H9 (cell line): ENCODE measurements around the gene RCHY1. TPM values are rescaled to one million over a fixed set of nuclear protein-coding genes. Genes with fewer than 3 reads are reported as not detected.

Experiments
- DNase-seq: peaks from one replicate; pipeline ENCODE4 v3.0.0-alpha.2; 2017
- H2AFZ ChIP-seq: one replicate; pipeline ENCODE4 v1.6.1; 2013; ENCODE audit warnings: mild to moderate bottlenecking, low read length, control low read depth, moderate library complexity
- H2AK5ac ChIP-seq: 2 replicates; pipeline ENCODE4 v1.6.1; 2013; ENCODE audit warnings: low read length, control low read depth, mixed read lengths; ENCODE audit not compliant: insufficient read length
- H2BK120ac ChIP-seq: one replicate; pipeline ENCODE4 v1.6.1; 2013; ENCODE audit warnings: low read depth, mild to moderate bottlenecking, low read length, control low read depth, inconsistent platforms; ENCODE audit not compliant: poor library complexity, severe bottlenecking
- H2BK12ac ChIP-seq: 2 replicates; pipeline ENCODE4 v1.6.1; 2013; ENCODE audit warnings: low read length, control low read depth, mixed read lengths, low read depth; ENCODE audit not compliant: insufficient read length
- H2BK15ac ChIP-seq: 2 replicates; pipeline ENCODE4 v1.6.1; 2013; ENCODE audit warnings: low read depth, low read length, control low read depth
- H2BK20ac ChIP-seq: one replicate; pipeline ENCODE4 v1.6.1; 2013; ENCODE audit warnings: low read depth, mild to moderate bottlenecking, low read length, control low read depth, inconsistent platforms; ENCODE audit not compliant: poor library complexity, severe bottlenecking
- H2BK5ac ChIP-seq: 2 replicates; pipeline ENCODE4 v1.6.1; 2013; ENCODE audit warnings: low read length, control low read depth, mixed read lengths; ENCODE audit not compliant: insufficient read length
- H3K14ac ChIP-seq: 2 replicates; pipeline ENCODE4 v1.6.1; 2013; ENCODE audit warnings: low read length, control low read depth; ENCODE audit not compliant: insufficient read depth
- H3K18ac ChIP-seq: 2 replicates; pipeline ENCODE4 v1.6.1; 2013; ENCODE audit warnings: low read depth, mild to moderate bottlenecking, mixed read lengths, low read length, control low read depth; ENCODE audit not compliant: insufficient read length
- H3K23ac ChIP-seq: 2 replicates; pipeline ENCODE4 v1.6.1; 2013; ENCODE audit warnings: low read length, control low read depth, mixed read lengths, low read depth; ENCODE audit not compliant: insufficient read length
- H3K23me2 ChIP-seq: 2 replicates; pipeline ENCODE4 v1.6.1; 2013; ENCODE audit warnings: low read depth, mild to moderate bottlenecking, mixed read lengths, low read length, control low read depth; ENCODE audit not compliant: insufficient read length, poor library complexity, severe bottlenecking
- H3K27ac ChIP-seq: 2 replicates; pipeline ENCODE4 v1.5.1; 2013; ENCODE audit warnings: low read length, control low read depth, mixed read lengths, low read depth; ENCODE audit not compliant: insufficient read length
- H3K27me3 ChIP-seq: 2 replicates; pipeline ENCODE4 v1.6.1; 2013; ENCODE audit warnings: low read length, control low read depth, inconsistent platforms; ENCODE audit not compliant: insufficient read depth
- H3K4ac ChIP-seq: 2 replicates; pipeline ENCODE4 v1.6.1; 2013; ENCODE audit warnings: low read depth, mild to moderate bottlenecking, control low read depth, inconsistent platforms, low read length, moderate library complexity
- H3K4me1 ChIP-seq: 2 replicates; pipeline ENCODE4 v1.6.1; 2013; ENCODE audit warnings: low read length, control low read depth, inconsistent platforms; ENCODE audit not compliant: insufficient read depth
- H3K4me2 ChIP-seq: 2 replicates; pipeline ENCODE4 v1.6.1; 2013; ENCODE audit warnings: low read length, control low read depth, mixed read lengths; ENCODE audit not compliant: insufficient read length, insufficient read depth
- H3K56ac ChIP-seq: 2 replicates; pipeline ENCODE4 v1.6.1; 2013; ENCODE audit warnings: low read depth, mild to moderate bottlenecking, mixed read lengths, low read length, control low read depth; ENCODE audit not compliant: insufficient read length
- H3K79me1 ChIP-seq: 2 replicates; pipeline ENCODE4 v1.6.1; 2013; ENCODE audit warnings: low read depth, mild to moderate bottlenecking, moderate library complexity, low read length, control low read depth, inconsistent platforms; ENCODE audit not compliant: insufficient read depth, poor library complexity, severe bottlenecking
- H3K79me2 ChIP-seq: 2 replicates; pipeline ENCODE4 v1.6.1; 2013; ENCODE audit warnings: low read length, control low read depth, inconsistent platforms; ENCODE audit not compliant: insufficient read depth
- H3K9ac ChIP-seq: 2 replicates; pipeline ENCODE4 v1.6.1; 2013; ENCODE audit warnings: low read length, control low read depth, mixed read lengths; ENCODE audit not compliant: insufficient read length; ENCODE audit errors: extremely low read depth
- H3K9me3 ChIP-seq: one replicate; pipeline ENCODE4 v1.6.1; 2013; ENCODE audit warnings: low read depth, low read length, inconsistent platforms; ENCODE audit not compliant: control insufficient read depth
- H3T11ph ChIP-seq: one replicate; pipeline ENCODE4 v1.6.1; 2013; ENCODE audit warnings: mild to moderate bottlenecking, low read length, control low read depth, inconsistent platforms
- H4K20me1 ChIP-seq: one replicate; pipeline ENCODE4 v1.6.1; 2013; ENCODE audit not compliant: control insufficient read depth, insufficient read length, insufficient read depth
- H4K5ac ChIP-seq: 2 replicates; pipeline ENCODE4 v1.6.1; 2013; ENCODE audit warnings: low read depth, mild to moderate bottlenecking, mixed read lengths, low read length, control low read depth; ENCODE audit not compliant: insufficient read length
- H4K8ac ChIP-seq: replicated peaks from 2 replicates; pipeline ENCODE4 v1.6.1; 2013; ENCODE audit warnings: low read length, control low read depth, mixed read lengths, low read depth; ENCODE audit not compliant: insufficient read length
- H4K91ac ChIP-seq: 2 replicates; pipeline ENCODE4 v1.6.1; 2013; ENCODE audit warnings: low read depth, mild to moderate bottlenecking, moderate library complexity, mixed read lengths, low read length, control low read depth; ENCODE audit not compliant: insufficient read length
- H3K27ac Mint-ChIP-seq, 3 experiments: 2 replicates in 2 of 3; 3 replicates in 1 of 3; pipeline ENCODE4 v1.8.0; 2020 to 2021; ENCODE audit warnings: mixed read lengths in 3 of 3, mild to moderate bottlenecking in 1 of 3, moderate library complexity in 1 of 3
- H3K27me3 Mint-ChIP-seq: 2 replicates; pipeline ENCODE4 v1.8.0; 2021; ENCODE audit warnings: low read depth, mild to moderate bottlenecking, moderate library complexity, mixed read lengths
- H3K36me3 Mint-ChIP-seq, 3 experiments: 2 replicates in 2 of 3; 3 replicates in 1 of 3; pipeline ENCODE4 v1.8.0; 2020 to 2021; ENCODE audit warnings: low read depth in 3 of 3, mixed read lengths in 3 of 3; ENCODE audit not compliant: insufficient read depth in 1 of 3
- H3K4me1 Mint-ChIP-seq, 2 experiments: 2 replicates each; pipeline ENCODE4 v1.8.0; 2020; ENCODE audit warnings: mixed read lengths in 2 of 2
- H3K4me3 Mint-ChIP-seq, 2 experiments: 2 replicates in 1 of 2; 3 replicates in 1 of 2; pipeline ENCODE4 v1.8.0; 2020 to 2021; ENCODE audit warnings: mild to moderate bottlenecking in 2 of 2, mixed read lengths in 2 of 2, moderate library complexity in 1 of 2
- H3K9me3 Mint-ChIP-seq, 2 experiments: 2 replicates in 1 of 2; 3 replicates in 1 of 2; pipeline ENCODE4 v1.8.0; 2020; ENCODE audit warnings: mild to moderate bottlenecking in 2 of 2, mixed read lengths in 2 of 2, moderate library complexity in 1 of 2
- WGBS: extraction: QIAGEN DNeasy Blood & Tissue Kit; methylation state at CpG from one replicate; pipeline ENCODE4 v1.1.7; 2013; ENCODE audit warnings: missing lambda C conversion rate, low lambda C conversion rate, mixed read lengths; ENCODE audit not compliant: insufficient read length; ENCODE audit errors: extremely low coverage; 5-methylcytosine and 5-hydroxymethylcytosine counted together
- total RNA-seq: library from RNA; stranded (reverse); gene quantifications from 2 replicates; pipeline ENCODE4 v1.2.1, GENCODE V29; 2021
- TF ChIP-seq, protein P1 (sequence below): fragments of 200-600 bp; sonication (generic); conservative IDR thresholded peaks from 3 replicates; pipeline ENCODE4 v1.8.0; 2021; ENCODE audit warnings: antibody characterized with exemption, mild to moderate bottlenecking

Gene RCHY1
- total RNA-seq, 1 experiment from 2014 or later, result 47.9 TPM

DNA sequence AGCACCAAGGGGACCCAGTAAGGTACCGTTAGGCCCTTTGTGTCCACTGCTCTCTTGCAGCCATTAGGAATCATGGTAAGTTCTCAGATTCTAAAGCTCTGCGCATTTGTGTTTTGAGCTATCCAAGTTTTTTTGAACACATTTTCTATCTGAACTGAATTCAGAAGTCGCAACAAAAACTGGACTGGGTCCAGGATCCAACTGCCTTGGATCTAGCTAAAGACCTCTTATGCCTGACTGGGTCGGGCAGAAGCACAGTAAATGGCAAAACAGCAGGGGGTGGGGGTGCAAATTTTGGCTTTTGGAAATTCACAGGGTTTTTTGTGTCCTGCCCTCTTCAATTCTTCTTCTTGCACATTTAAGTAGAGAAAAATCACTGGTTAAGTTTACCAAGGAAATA lies 30.0 kb downstream of the RCHY1 start:
- peaks cover 3% of the 10 kb centered on the region for H3K4me1 ChIP-seq
- H2BK20ac ChIP-seq, result no peak overlapping the region
- no peak overlapping the region for H3K56ac ChIP-seq
- no peaks in the 10 kb centered on the region for H4K20me1 ChIP-seq
- H2AK5ac ChIP-seq, result no peak overlapping the region
- no peaks in the 10 kb centered on the region for H3K27me3 ChIP-seq
- H3K14ac ChIP-seq, result no peak overlapping the region
- no peaks in the 10 kb centered on the region for H3K23me2 ChIP-seq
- WGBS, result no CpG with 5 or more reads among the region's 4 CpGs
- H3K18ac ChIP-seq, result no peak overlapping the region
- H3T11ph ChIP-seq, result no peak overlapping the region
- Mint-ChIP-seq H3K4me3 (no peak overlapping the region), H3K9me3 (no peaks in the 10 kb centered on the region), H3K36me3 (peaks cover 7 to 52% (median 31%) of the 10 kb centered on the region in 3 experiments; a peak in 6 of 7 replicates), H3K27me3 (no peaks in the 10 kb centered on the region), H3K27ac (no peak overlapping the region), H3K4me1 (peaks cover 6% of the 10 kb centered on the region in 2 experiments)
- no peaks in the 10 kb centered on the region for H3K79me2 ChIP-seq
- H3K23ac ChIP-seq, result no peak overlapping the region
- no peak overlapping the region for H3K27ac ChIP-seq
- H3K4ac ChIP-seq, result no peak overlapping the region
- H3K9ac ChIP-seq, result no peak overlapping the region
- H2BK120ac ChIP-seq, result no peak overlapping the region
- no peak overlapping the region for H4K5ac ChIP-seq
- no peak overlapping the region for H4K91ac ChIP-seq
- no peak overlapping the region for H2BK15ac ChIP-seq
- H2AFZ ChIP-seq, result no peak overlapping the region
- no peak overlapping the region for H2BK5ac ChIP-seq
- H3K9me3 ChIP-seq, result no peaks in the 10 kb centered on the region
- H4K8ac ChIP-seq, result no peak overlapping the region
- no peaks in the 10 kb centered on the region for H3K79me1 ChIP-seq
- no peak for DNase-seq
- TF ChIP-seq, protein P1, sequence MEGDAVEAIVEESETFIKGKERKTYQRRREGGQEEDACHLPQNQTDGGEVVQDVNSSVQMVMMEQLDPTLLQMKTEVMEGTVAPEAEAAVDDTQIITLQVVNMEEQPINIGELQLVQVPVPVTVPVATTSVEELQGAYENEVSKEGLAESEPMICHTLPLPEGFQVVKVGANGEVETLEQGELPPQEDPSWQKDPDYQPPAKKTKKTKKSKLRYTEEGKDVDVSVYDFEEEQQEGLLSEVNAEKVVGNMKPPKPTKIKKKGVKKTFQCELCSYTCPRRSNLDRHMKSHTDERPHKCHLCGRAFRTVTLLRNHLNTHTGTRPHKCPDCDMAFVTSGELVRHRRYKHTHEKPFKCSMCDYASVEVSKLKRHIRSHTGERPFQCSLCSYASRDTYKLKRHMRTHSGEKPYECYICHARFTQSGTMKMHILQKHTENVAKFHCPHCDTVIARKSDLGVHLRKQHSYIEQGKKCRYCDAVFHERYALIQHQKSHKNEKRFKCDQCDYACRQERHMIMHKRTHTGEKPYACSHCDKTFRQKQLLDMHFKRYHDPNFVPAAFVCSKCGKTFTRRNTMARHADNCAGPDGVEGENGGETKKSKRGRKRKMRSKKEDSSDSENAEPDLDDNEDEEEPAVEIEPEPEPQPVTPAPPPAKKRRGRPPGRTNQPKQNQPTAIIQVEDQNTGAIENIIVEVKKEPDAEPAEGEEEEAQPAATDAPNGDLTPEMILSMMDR, result no peak
- H3K4me2 ChIP-seq, result no peak overlapping the region
- no peak overlapping the region for H2BK12ac ChIP-seq
